IPS-NIHi7 (cell line): ENCODE data around the gene ERBB4.
"Not testable (repeated sequence)": the region's sequence is repeated elsewhere in the genome, so short reads cannot be mapped to it uniquely, and the experiment has no call there.

Source experiments
- DNase-seq: peaks from one replicate; pipeline ENCODE4 v3.0.0; 2012; ENCODE audit warnings: mixed read lengths; ENCODE audit errors: extremely low spot score

The ERBB4 gene

DNA sequence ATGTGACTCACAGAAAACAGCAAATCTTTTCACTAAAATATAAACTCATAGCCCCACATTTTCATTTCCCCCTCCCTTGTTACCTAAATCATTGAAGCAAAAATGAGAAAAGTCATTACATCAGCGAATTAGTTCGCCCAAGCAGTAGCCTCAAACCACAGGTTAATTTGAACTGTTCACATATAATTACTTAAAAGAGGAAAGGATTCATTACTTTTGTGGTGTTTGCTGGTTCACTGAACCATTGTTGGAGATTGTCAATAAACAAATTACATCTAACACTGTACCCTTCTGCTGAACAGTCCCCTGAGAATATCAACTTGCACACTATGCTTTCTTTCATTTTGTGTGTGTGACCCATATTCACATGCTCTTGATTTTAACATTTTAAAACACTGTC is 238.7 kb downstream of the ERBB4 start:
- DNase-seq, result no peak

DNA sequence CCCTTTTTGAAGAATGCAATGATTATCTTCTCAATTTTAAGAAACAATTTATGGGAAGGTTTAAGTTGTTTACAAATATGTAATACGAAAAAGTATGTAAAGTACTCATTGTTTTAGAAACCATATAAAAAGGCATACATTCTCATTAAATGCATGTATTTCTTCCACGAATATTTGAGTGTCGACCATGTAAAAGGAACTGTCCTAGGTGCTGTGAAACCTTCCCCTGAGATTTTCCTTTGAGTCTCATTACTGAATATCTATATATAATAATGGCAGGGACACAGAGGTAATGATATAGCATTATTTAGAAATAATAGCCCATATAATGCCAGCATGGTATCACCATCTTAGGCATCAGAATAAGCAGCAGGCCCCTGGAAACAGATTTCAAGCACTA is 239.3 kb downstream of the ERBB4 start:
- DNase-seq, result no peak

DNA sequence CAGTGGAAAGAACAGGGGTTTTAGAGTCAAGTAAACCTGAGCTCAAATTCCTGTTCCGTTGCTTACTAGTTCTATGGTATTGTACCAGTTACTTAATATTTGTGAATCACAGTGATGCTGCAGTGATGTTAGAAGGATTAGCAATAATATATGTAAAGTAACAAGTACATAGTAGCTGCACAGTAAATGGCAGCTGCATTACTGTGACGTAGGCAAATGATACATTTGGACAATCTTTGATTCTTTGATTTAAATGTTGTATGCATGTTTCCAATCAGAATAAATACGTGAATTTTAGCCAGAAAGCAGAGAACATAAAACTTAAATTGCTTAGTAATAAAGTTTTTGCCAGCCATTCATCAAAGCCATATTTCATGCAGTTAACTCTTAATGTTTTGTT is 243.0 kb downstream of the ERBB4 start:
- no peak for DNase-seq

DNA sequence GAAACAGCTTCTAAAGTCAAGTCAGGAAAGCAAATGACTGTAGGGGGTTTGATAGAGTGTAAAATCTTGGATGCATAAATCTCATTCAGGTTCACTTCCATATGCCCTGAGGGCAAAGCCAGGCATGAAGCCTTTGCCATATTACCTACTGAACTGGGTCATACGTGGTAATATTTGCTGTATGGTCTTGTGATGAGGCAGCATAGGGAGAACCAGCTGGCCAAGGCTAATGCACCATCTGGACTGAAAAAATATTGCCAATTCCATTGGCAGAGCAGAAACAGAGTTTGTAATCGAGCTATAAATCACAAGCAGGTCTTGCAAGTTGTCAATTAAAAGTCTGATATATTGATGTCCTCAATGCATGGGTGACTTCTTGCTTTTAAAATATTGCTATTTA is 243.8 kb downstream of the ERBB4 start:
- DNase-seq, result no peak

DNA sequence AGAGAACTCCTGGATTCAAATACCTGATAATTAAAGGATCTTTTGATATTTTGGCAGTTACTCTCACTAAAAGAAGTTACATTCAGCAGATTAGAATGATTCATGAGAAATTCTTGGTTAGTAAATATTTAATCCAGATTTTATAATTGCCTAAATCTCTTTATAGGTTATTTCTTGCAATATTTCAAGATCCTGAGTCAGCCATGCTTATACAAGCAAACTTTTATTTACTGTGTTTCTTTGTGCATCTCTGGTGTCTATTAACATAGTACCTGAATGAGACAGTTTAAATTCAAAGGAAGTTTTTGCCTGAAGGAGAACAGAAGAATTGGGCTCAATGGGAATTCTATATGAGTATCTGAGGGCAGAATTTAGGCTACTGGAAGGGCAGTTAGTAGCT is 249.3 kb downstream of the ERBB4 start:
- DNase-seq, result no peak

DNA sequence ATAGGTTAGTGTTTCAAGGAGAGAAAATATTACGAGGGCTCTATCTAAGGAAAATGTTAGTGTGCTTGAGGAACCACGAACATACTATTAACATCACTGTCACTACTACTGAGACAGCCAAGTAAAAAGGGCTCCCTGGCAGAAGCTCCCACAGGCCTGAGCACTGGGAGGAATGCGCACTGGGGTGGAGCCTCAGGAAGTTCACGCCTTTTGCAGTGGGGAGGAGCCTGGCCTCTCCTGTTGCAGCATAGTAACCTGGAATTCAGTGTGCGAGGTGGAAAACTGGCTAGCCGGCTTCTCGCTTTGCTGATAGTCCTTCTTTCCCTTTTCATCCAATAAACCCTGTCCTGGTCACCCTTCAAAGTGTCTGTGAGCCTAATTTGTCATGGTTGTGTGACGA is 250.3 kb downstream of the ERBB4 start:
- peak; percentile 12 for DNase-seq

DNA sequence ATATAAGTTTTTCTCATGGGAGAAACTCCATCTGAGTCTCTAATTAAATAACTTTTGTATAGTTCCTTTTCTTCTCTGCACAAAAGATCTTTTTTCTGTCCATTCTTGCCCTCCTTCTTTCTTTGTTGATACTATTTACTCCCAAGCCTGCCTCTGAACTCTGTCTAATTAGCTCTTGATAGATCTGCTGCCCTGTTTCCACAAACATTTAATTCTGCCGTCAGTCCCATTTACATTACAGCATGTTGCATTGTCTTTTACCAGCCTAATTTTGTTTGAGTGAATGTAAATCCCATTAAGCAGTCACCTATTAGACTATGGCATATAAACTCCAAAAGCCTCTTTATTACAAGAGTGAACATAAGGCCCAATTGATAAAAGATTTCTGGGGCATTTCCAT is 254.4 kb downstream of the ERBB4 start:
- DNase-seq, result no peak

DNA sequence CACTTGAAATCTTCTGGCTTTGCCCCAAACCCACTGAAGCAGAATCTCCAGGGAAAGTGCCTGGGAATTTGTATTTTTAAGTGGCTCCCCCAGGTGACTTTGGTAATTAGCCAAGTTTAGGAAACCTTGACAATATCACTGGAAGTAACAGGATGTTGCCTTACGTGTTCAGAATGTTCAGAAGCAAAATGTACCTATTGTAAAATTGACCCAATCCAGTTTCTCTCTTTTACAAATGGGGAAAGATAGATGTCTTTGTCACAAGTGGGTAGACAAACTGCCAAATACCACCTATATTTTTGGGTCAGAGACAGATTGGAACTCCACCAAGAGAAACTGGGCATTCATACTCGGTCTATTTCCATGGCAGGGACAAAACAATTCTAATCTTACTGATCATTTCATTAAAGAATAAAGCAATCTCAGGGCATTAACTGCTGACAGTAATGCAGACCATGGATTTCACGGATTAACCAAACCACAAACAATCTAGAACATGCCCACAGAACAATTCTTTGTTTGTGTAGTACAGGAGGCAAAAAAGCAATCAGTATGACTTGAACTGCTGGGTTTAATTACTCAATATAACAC is 255.8 kb downstream of the ERBB4 start:
- DNase-seq, result no peak

DNA sequence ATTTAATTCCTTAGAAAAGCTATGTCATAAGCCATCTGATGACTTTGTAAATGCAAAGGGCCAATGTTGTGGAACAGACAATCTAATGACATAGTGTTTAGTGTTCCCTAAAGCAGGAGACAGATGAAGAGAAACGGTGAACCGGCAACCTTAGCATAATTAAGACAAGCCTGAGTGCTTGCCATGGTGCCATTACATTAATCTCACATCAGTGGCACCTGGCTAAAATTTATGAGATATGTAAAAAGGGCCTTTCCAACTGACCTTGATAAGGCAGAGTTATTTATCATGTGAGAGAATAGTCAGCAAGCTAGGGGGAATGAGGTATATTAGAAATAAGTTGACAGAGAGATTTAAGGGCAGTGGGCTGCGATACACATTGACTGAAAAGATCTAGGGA is 261.8 kb downstream of the ERBB4 start:
- DNase-seq, result no peak

DNA sequence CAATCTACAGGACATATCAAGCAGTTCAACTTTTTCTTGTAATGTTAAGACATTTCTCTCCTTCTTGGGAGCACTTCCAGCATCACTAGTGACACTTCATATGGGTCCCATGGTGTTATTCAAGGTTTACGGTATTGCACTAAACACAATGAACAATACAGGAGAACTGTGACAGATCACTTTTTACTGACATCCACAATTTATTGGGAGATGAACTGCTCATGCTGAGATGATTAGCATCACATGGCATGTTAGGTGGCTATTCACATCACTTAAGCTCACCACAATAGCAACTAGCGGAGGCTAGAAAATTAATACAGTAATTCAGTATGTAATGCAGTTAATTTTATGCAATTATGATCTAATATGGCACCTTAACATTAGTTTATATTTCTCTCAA is 264.4 kb downstream of the ERBB4 start:
- no peak for DNase-seq

DNA sequence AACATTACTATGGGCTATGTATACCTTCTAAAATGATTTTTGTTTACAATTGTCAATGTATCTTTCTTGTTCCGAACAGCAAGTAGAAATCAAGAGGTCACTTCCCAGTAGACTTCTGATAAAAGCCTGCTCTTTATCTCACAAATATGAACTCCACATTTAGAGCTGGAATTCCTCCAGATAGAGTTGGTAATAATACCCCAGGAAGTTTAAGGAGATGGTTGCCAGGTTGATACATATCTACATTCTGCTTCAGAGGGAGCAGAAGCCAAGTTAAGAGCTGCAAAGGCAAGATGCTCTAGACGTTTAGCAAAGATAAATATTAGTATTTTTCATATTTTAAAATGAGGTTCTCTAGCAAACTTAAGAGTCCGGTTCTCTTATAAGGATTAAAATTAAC is 267.0 kb downstream of the ERBB4 start:
- no peak for DNase-seq

DNA sequence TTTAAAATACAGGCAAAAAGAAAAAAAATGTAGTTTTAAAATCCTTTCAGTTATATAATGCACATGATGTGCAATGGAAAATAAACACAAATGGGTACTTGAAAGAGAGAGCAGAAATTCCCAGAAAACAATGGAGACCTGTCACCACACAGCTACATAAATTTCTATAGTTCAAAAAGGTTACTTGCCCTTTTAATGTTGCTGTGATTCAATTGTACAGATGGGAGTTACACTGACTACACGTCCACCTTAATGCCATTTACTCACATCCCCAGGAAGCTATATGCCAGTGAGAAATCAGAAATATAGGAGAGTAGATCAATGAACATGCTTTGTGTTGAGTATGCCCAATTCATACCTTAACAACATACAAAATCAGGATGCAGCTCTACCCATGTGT is 269.6 kb downstream of the ERBB4 start:
- no peak for DNase-seq

DNA sequence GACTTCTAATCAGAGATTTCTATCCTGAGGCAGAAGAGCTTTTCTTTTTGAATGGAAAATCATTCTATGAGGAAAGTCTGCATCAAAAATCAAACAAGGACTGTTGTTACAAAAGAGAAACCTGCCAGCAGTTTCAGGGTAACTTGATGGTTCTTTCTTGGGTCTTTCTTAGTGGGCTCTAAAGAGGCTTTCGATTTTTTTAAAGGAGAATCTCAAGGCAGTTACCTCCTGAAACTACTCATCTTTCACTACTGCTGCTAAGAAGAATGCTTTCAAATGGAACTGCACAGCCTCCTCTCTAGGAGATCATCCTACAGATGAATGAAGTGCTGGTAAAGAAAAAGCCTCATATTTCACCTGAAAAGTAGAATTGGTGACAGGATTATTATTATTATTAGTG is 272.3 kb downstream of the ERBB4 start:
- DNase-seq, result no peak

DNA sequence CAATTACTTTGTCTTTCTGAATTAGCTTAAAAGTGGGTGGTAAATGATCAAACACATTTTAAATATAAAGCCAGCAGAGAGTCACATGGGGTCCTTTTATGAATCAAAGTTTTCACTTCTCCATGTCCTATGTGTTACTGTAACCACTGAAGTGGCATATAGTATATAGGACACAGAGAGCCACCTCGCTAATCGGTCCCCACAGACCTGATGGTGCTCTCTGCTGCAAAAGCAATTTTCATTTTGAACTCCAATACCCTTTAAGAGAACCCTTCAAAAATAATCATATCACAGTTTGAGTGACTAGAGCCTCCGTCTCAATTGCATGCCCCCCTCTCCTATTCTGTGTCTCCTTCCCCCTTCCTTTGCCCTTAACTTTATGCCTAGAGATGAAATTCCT is 272.8 kb downstream of the ERBB4 start:
- DNase-seq, result no peak

DNA sequence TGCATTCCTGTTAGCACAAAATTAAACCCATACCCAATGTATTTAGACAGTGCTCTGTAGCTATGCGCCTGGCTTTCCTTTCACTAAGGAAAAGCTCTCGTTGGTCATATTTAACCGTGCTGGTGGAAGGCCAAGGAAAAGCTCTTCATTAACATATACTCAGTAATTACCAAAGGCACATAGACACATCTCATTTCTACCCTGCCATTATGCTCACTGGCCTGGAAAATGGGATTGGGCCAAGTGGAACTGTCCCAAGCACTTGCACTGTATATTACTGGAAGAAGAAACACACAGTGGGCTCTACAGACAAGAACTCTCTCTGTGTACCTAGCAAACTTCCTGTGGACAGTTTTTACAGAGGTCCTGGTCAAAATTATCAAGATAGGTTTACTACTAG is 274.4 kb downstream of the ERBB4 start:
- no peak for DNase-seq

DNA sequence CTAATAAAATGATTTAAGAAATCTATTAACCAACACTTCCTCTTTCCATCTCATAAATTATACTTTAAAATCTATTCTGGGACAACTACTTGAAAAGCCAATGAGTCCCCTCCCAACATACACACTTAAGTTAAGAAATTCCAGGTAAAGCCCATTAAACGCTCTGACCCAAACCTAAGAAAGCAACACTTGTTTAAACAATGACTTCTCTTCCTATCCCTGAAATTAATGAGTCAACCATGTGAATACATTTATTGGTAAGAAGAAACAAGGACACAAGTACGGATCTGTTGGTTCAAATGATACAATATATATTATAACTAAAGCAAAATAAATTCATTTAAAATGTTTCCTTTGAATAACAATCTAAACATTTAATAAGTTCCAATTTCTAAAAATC is 279.4 kb downstream of the ERBB4 start:
- no peak for DNase-seq

DNA sequence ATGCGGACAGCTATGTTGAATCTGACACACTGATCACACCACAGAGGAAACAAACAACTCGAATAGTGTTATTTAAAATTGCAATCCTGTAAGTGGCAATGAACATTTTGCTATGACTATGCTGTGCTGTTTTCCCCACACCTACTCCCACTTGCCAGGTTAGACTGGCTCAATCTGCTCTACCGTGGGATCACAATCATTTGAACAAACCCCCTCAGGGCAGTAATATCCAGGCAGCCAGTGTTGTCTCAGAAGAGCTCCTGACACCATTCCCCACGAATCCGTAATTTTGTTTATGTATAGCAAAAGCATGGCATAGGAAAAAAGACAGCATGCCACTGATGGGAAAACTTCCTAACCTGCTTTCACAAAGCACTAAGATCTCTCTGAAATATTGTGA is 284.3 kb downstream of the ERBB4 start:
- DNase-seq, result no peak

DNA sequence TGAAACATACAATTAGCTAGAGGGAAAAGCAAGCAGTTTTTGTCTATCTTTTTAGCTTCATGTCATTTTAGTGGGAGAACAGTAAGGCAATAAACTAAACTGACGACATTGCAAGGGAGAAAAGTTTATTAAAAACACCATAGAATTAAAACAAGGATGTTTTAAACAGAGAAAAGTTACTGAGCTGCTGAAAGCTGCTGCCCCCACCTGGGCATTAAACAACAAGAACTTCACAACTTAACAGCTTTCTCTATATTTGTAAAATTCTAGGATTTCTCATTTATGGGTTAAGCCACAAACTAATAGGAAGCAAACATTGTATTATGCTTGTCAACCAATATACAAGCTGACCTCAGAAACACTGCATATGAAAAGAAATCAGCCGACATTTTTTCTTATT is 289.2 kb downstream of the ERBB4 start:
- peak; percentile 5 for DNase-seq

DNA sequence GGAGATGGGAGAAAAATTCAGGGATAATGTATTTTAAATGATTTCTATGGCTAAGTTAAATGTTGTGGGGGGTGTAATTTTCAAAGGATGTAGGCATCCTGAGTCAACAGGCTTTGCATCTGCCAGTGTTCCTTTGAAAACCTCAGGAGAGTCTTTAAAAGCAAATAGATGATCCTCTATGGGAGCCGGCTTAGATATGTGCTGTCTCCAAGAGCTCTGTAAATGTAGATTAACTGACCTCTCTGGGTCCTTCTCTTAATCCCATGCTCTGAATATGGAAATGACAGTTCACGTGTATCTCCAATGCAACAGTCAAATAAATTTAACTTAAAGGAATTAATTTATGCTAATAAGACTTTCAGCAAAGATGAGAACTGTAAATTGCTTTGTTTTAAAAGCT is 292.7 kb downstream of the ERBB4 start:
- no peak for DNase-seq

DNA sequence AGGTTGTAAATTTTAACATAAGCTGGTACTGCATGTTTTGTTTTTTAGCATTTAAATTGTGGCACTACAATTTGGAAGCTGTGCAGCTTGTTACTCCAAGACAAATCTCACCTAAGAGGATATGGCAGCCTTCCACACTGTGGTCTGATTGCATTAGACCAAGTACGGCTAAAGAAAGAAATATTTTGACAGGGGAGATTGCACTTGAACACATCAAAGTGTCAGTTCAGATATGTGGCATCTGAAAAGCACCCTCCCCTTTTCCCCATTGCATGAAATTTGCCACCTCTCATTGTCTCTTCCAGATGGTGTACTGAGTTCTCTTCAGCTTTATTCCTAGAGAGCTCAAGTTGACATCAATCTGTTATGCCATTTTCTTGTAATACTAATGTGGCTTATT is 295.9 kb downstream of the ERBB4 start:
- DNase-seq, result no peak

DNA sequence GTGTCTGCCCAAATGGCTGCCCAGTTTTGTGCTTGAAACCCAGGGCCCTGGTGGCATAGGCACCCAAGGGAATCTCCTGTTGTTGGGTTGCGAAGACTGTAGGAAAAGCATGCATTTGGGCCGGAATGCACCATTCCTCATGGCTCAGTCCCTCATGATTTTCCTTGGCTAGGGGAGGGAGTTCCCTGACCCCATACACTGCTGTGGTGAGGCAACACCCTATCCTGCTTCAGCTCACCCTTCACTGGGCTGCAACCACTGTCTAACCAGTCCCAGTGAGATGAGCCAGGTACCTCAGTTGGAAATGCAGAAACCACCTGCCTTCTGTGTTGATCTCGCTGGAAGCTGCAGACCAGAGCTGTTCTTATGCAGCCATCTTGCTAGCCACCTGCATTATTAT is 300.4 kb downstream of the ERBB4 start:
- DNase-seq, result not testable (repeated sequence)

DNA sequence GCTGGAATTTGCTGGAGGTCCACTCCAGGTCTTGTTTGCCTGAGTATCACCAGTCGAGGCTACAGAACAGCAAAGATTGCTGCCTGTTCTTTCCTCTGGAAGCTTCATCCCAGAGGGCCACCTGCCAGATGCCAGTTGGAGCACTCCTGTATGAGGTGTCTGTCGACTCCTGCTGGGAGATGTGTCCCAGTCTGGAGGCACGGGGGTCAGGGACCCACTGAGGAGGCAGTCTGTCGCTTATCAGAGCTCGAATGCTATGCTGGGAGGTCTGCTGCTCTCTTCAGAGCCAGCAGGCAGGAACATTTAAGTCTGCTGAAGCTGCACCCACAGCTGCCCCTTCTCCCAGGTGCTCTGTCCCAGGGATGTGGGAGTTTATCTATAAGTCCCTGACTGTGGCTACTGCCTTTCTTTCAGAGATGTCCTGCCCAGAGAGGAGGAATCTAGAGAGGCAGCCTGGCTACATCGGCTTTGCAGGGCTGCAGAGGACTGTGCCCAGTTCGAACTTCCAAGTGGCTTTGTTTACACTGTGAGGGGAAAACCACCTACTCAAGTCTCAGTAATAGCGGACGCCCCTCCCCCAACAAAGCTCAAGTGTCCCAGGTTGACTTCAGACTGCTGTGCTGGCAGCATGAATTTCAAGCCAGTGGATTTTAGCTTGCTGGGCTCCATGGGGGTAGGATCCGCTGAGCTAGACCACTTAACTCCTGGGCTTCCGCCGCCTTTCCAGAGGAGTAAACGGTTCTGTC is 301.1 kb downstream of the ERBB4 start:
- no peak for DNase-seq

DNA sequence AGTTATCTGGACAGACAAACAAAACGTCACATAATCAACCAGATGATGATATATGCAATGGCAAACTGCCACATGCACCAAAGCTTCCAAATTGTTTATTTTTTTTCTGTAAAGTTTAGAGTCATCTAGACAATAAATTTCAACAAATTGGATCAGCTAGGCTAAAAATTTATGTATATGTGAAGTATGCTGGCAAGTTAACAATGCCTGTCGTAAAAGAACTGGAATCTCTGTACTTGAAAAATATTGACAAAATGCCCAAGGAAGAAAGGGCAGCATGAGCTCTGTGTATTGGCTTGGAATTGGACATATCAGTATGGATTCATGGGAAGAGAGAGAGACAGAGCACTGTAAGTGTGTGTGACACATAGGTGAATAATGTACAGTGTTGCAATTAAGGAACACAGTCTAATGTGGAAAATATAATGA is 309.8 kb downstream of the ERBB4 start:
- no peak for DNase-seq

DNA sequence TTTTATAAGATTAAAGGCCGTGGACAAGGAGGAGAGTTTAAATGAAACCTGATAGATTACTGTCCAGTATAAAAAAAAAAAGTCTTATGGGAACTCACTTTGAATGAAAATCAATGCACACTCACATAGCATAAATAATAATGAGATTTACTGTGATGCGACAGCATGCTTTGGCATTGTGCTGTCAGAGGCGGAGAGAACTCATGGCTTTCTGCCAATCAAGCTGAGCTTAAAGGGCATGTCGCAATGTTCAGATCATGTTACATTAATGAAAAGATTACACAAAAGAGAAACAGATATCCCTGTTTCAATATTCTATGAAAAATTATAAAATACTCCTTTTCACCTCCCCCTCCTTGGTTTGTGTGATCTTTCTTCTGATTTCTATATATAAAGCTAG is 310.8 kb downstream of the ERBB4 start:
- DNase-seq, result no peak
